ENCODE data around the gene DENND4A. TPM values are rescaled to one million over a fixed set of nuclear protein-coding genes. Genes with fewer than 3 reads are reported as not detected.

DENND4A gene
- total RNA-seq, 4 donors from 2014 or later = 21.6 to 54.0 (median 35.9) TPM

- H3K9me3 ChIP-seq = no peaks in the 10 kb centered on the region
- H3K27me3 ChIP-seq = no peaks in the 10 kb centered on the region
- no peak overlapping the region for H3K27ac ChIP-seq
- H3K4me1 ChIP-seq = no peaks in the 10 kb centered on the region
- DNase-seq (ENCODE audit: low spot score in 2 of 2) = no peak
- TF ChIP-seq POLR2A (IDR thresholded peaks at IDR 0.05) (no peak), CTCF (IDR thresholded peaks at IDR 0.05) (no peak), EP300 (IDR thresholded peaks at IDR 0.05) (no peak)
- H3K4me3 ChIP-seq = no peak overlapping the region
- peaks cover 0 to 65% (median 0%) of the 10 kb centered on the region in 3 donors for H3K36me3 ChIP-seq
- WGBS, 2 donors = 77 to 81% methylated on average over 4 of the region's 4 CpGs
These were observed 132.5 kb downstream of the DENND4A start for GRCh38 chr15:65659502-65660052.

DNA sequence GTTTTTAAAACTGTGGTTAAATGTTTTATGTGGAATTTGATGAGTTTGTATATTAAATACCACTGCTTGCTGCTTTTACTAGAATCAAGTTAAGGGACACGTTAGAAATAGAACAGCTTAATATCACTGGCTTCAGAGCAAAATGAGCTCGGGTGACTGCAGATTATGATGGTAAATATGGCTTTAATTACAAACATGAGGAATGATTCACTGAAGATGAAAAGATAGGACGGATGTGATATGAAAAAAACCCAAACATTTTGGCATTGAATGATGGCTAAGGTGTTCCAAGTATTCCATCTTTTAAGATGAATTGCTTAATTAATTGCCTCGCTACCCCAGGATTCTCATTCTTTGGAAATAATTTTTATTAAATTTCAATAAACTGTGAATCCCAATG, 136.6 kb downstream of the DENND4A start:
- TF ChIP-seq POLR2A (IDR thresholded peaks at IDR 0.05) = no peak
- no peak for TF ChIP-seq EP300 (IDR thresholded peaks at IDR 0.05)
- no peak for TF ChIP-seq CTCF (IDR thresholded peaks at IDR 0.05)
- no peaks in the 10 kb centered on the region for H3K4me1 ChIP-seq
- peaks cover 0 to 73% (median 0%) of the 10 kb centered on the region in 3 donors for H3K36me3 ChIP-seq
- DNase-seq (ENCODE audit: low spot score in 2 of 2) = no peak
- no peaks in the 10 kb centered on the region for H3K9me3 ChIP-seq
- H3K27me3 ChIP-seq = no peaks in the 10 kb centered on the region
- H3K4me3 ChIP-seq = no peak overlapping the region
- H3K27ac ChIP-seq = no peak overlapping the region
- 77 to 80% methylated on average over 4 of the region's 4 CpGs for WGBS, 2 donors

DNA sequence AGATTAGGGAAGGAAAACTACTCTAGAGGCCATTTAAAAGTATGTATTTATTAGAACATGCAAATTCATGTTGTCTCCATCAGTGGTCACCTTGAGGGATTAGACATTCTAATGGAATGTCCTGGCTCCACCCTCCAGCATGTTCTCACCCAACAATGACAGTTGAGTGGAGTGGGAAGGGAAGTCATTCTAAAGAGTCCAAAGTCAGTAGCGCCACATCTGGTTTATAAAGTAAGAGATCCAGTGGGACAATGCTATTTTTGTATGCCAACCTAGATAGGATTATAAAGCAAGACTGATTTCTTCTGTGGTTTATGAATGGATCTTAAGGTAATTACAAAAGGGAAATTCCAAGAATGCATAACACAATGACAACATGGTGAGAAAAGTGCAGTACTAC, 137.1 kb downstream of the DENND4A start:
- Histone ChIP-seq H3K36me3 (peaks cover 0 to 72% (median 0%) of the 10 kb centered on the region in 3 donors), H3K4me3 (no peak overlapping the region), H3K4me1 (no peaks in the 10 kb centered on the region), H3K9me3 (no peaks in the 10 kb centered on the region), H3K27me3 (no peaks in the 10 kb centered on the region), H3K27ac (no peak overlapping the region)
- WGBS, 2 donors = 92 to 98% methylated on average over 1 of the region's 1 CpG
- no peak for DNase-seq (ENCODE audit: low spot score in 2 of 2)
- TF ChIP-seq CTCF (IDR thresholded peaks at IDR 0.05) = no peak
- TF ChIP-seq POLR2A (IDR thresholded peaks at IDR 0.05) = no peak
- TF ChIP-seq EP300 (IDR thresholded peaks at IDR 0.05) = no peak

- H3K27ac ChIP-seq = no peak overlapping the region
- TF ChIP-seq POLR2A (IDR thresholded peaks at IDR 0.05) (no peak), CTCF (IDR thresholded peaks at IDR 0.05) (no peak), EP300 (IDR thresholded peaks at IDR 0.05) (no peak)
- no peaks in the 10 kb centered on the region for H3K9me3 ChIP-seq
- H3K4me3 ChIP-seq = no peak overlapping the region
- no peaks in the 10 kb centered on the region for H3K4me1 ChIP-seq
- 85 to 94% methylated on average over 5 of the region's 5 CpGs for WGBS, 2 donors
- H3K36me3 ChIP-seq = peaks cover 0 to 68% (median 0%) of the 10 kb centered on the region in 3 donors
- DNase-seq (ENCODE audit: low spot score in 2 of 2) = no peak
- no peaks in the 10 kb centered on the region for H3K27me3 ChIP-seq
These were observed 138.1 kb downstream of the DENND4A start for GRCh38 chr15:65653801-65654521.

GRCh38 chr15:65653341-65653740, 138.8 kb downstream of the DENND4A start:
- H3K4me1 ChIP-seq = no peaks in the 10 kb centered on the region
- peaks cover 0 to 68% (median 0%) of the 10 kb centered on the region in 3 donors for H3K36me3 ChIP-seq
- no peaks in the 10 kb centered on the region for H3K9me3 ChIP-seq
- no peak overlapping the region for H3K27ac ChIP-seq
- no peak for TF ChIP-seq CTCF (IDR thresholded peaks at IDR 0.05)
- no peak for TF ChIP-seq EP300 (IDR thresholded peaks at IDR 0.05)
- no peak for TF ChIP-seq POLR2A (IDR thresholded peaks at IDR 0.05)
- H3K27me3 ChIP-seq = no peaks in the 10 kb centered on the region
- H3K4me3 ChIP-seq = no peak overlapping the region
- DNase-seq (ENCODE audit: low spot score in 2 of 2) = no peak

Data from tibial nerve (tissue), 4 donors.